Lower leg skin (tissue), 3 donors: ENCODE results near the gene ANKRD13B.

ENCODE experiments used
- CTCF ChIP-seq, 3 donors: fragments of 450-650 bp; IDR thresholded peaks; one replicate each; pipeline ENCODE4 v1.5.1; 2016; ENCODE audit warnings: antibody characterized with exemption in 3 of 3, mild to moderate bottlenecking in 3 of 3, moderate library complexity in 2 of 3
- POLR2A ChIP-seq, 2 donors: fragments of 450-650 bp; IDR thresholded peaks; one replicate each; pipeline ENCODE4 v1.6.1; 2016 to 2017; ENCODE audit warnings: antibody characterized with exemption in 2 of 2, mild to moderate bottlenecking in 1 of 2, moderate library complexity in 1 of 2

- no peak for TF ChIP-seq CTCF (IDR thresholded peaks at IDR 0.05)
- TF ChIP-seq POLR2A (IDR thresholded peaks at IDR 0.05): no peak
Measured at GRCh38 chr17:29661213-29661612, 68.3 kb downstream of the ANKRD13B start.
